B cell (primary cell): ENCODE measurements around the gene APOF. TPM values are rescaled to one million over a fixed set of nuclear protein-coding genes. Genes with fewer than 3 reads are reported as not detected.

Experiments
- ATAC-seq: fragments of 200-7000 bp; cut with Tn5 transposase; one replicate; pipeline ENCODE4 v1.10.0; 2021; ENCODE audit warnings: low read depth, mild to moderate bottlenecking, moderate number of reproducible peaks, moderate library complexity
- CTCF ChIA-PET: fragments of 350-600 bp; sonication (Branson Sonifier 250); formaldehyde crosslinking; loops from one replicate; lab custom pipeline; 2021; ENCODE audit warnings: antibody characterized with exemption, inconsistent platforms; lab: Charles Lee
- POLR2A ChIA-PET: fragments of 350-600 bp; sonication (Branson Sonifier 250); formaldehyde crosslinking; loops from one replicate; lab custom pipeline; 2021; ENCODE audit warnings: antibody characterized with exemption; lab: Charles Lee
- DNase-seq: peaks from one replicate; pipeline ENCODE4 v3.0.0; 2013
- H2AFZ ChIP-seq: 2 replicates; pipeline ENCODE4 v1.6.1; 2012; ENCODE audit warnings: mild to moderate bottlenecking, low read depth, low read length; ENCODE audit not compliant: insufficient read depth, poor library complexity, severe bottlenecking
- H3K27ac ChIP-seq, 2 donors: 1 replicate in 1 of 2; 2 replicates in 1 of 2; pipeline ENCODE4 v1.5.1; 2012 to 2013; ENCODE audit warnings: low read length in 2 of 2, mild to moderate bottlenecking in 2 of 2, moderate library complexity in 1 of 2
- H3K27me3 ChIP-seq, 4 experiments: fragments of 200-600 bp in 1 of 4; sonication (generic) in 1 of 4; replicated peaks in 1 of 4; 1 replicate in 2 of 4; 2 replicates in 2 of 4; pipeline versions ENCODE4 v1.6.1 to v1.7.0; 2013 to 2016; ENCODE audit warnings: low read length in 3 of 4, mild to moderate bottlenecking in 2 of 4, mixed read lengths in 1 of 4, moderate library complexity in 1 of 4; ENCODE audit not compliant: insufficient read depth in 4 of 4, control insufficient read depth in 3 of 4; ENCODE audit errors: control extremely low read depth in 1 of 4
- H3K36me3 ChIP-seq, 2 experiments: replicated peaks in 1 of 2; 1 replicate in 1 of 2; 2 replicates in 1 of 2; pipeline versions ENCODE4 v1.6.1 to v1.7.1; 2013; ENCODE audit warnings: low read length in 1 of 2; ENCODE audit not compliant: insufficient read depth in 2 of 2, control insufficient read depth in 1 of 2; ENCODE audit errors: control extremely low read depth in 1 of 2, extremely low read depth in 1 of 2
- H3K4me1 ChIP-seq, 2 donors: fragments of 200-600 bp in 1 of 2; sonication (generic) in 1 of 2; 1 replicate in 1 of 2; 2 replicates in 1 of 2; pipeline versions ENCODE4 v1.5.1 to v1.6.1; 2013 to 2017; ENCODE audit warnings: low read length in 2 of 2; ENCODE audit not compliant: control insufficient read depth in 2 of 2, insufficient read depth in 2 of 2
- H3K4me2 ChIP-seq: replicated peaks from 2 replicates; pipeline ENCODE3; 2012; ENCODE audit warnings: mild to moderate bottlenecking, low read depth, low read length; ENCODE audit not compliant: poor library complexity, severe bottlenecking
- H3K4me3 ChIP-seq, 5 experiments: fragments of 200-600 bp in 1 of 5; sonication (generic) in 1 of 5; 1 replicate in 3 of 5; 2 replicates in 2 of 5; pipeline versions ENCODE4 v1.5.1 to v1.7.0; 2011 to 2016; ENCODE audit warnings: low read length in 4 of 5, mild to moderate bottlenecking in 4 of 5, low read depth in 2 of 5, control low read depth in 1 of 5, moderate library complexity in 1 of 5; ENCODE audit not compliant: insufficient read depth in 1 of 5; ENCODE audit errors: control extremely low read depth in 1 of 5, extremely low read depth in 1 of 5
- H3K79me2 ChIP-seq: fragments of 200-600 bp; sonication (generic); one replicate; pipeline ENCODE4 v1.6.0; 2016; ENCODE audit warnings: low read length; ENCODE audit not compliant: control insufficient read depth, insufficient read depth
- H3K9ac ChIP-seq: fragments of 200-600 bp; sonication (generic); 2 replicates; pipeline ENCODE4 v1.6.1; 2017; ENCODE audit warnings: mild to moderate bottlenecking, low read length, moderate library complexity
- H3K9me3 ChIP-seq, 3 donors: one replicate each; pipeline versions ENCODE4 v1.6.1 to v1.7.1; 2013; ENCODE audit warnings: low read length in 2 of 3; ENCODE audit not compliant: control insufficient read depth in 2 of 3, insufficient read depth in 1 of 3; ENCODE audit errors: control extremely low read depth in 1 of 3
- H4K20me1 ChIP-seq: 2 replicates; pipeline ENCODE4 v1.6.0; 2012; ENCODE audit warnings: mild to moderate bottlenecking, low read length; ENCODE audit not compliant: insufficient read depth, control insufficient read depth, poor library complexity, severe bottlenecking
- H3K27ac Mint-ChIP-seq: one replicate; pipeline ENCODE4 v1.8.0; 2021; ENCODE audit warnings: mixed read lengths
- H3K27me3 Mint-ChIP-seq: one replicate; pipeline ENCODE4 v1.8.0; 2021; ENCODE audit warnings: mixed read lengths
- H3K4me1 Mint-ChIP-seq: one replicate; pipeline ENCODE4 v1.8.0; 2021; ENCODE audit warnings: mixed read lengths
- H3K4me3 Mint-ChIP-seq: one replicate; pipeline ENCODE4 v1.8.0; 2021; ENCODE audit warnings: mixed read lengths
- H3K9me3 Mint-ChIP-seq: one replicate; pipeline ENCODE4 v1.8.0; 2022; ENCODE audit warnings: mixed read lengths; ENCODE audit not compliant: insufficient read depth
- EZH2 ChIP-seq: IDR thresholded peaks from 2 replicates; pipeline ENCODE4 v1.6.1; 2012; ENCODE audit warnings: borderline replicate concordance, low read depth, mild to moderate bottlenecking, moderate library complexity, low read length; ENCODE audit not compliant: insufficient read depth, poor library complexity, severe bottlenecking
- WGBS: methylation state at CpG from one replicate; pipeline ENCODE4 v1.1.5; 2013; ENCODE audit warnings: missing lambda C conversion rate; ENCODE audit not compliant: insufficient coverage; 5-methylcytosine and 5-hydroxymethylcytosine counted together
- intact Hi-C: fragments of 100-400 bp; cut with micrococcal nuclease; formaldehyde crosslinking; loops from one replicate; pipeline ENCODE4 v1.10.0; 2022
- polyA plus RNA-seq: library from polyadenylated mRNA; depleted of rRNA; stranded (reverse); fragments of >200 nt; gene quantifications from 2 replicates; pipeline ENCODE4 v1.2.3, GENCODE V29; 2012
- total RNA-seq, 2 donors: library from RNA; stranded (reverse); fragments of 120-200 nt in 1 of 2; gene quantifications; 1 replicate in 1 of 2; 2 replicates in 1 of 2; pipeline versions ENCODE4 v1.2.3 to v1.2.4, GENCODE V29; 2013 to 2022
- TF ChIP-seq, protein P1 (sequence below): fragments of 200-600 bp; IDR thresholded peaks from one replicate; pipeline ENCODE4 v1.8.0; 2022; ENCODE audit warnings: antibody characterized with exemption, mild to moderate bottlenecking

The APOF gene
- total and polyA plus RNA-seq, 2 donors (not counting 1 experiment from before 2014, with no cell fraction given) = not detected

GRCh38 chr12:56321027-56321426 lies 41.6 kb downstream of the APOF start:
- Mint-ChIP-seq H3K9me3 (no peaks in the 10 kb centered on the region), H3K4me3 (no peak overlapping the region), H3K4me1 (no peaks in the 10 kb centered on the region), H3K27me3 (no peaks in the 10 kb centered on the region), H3K27ac (no peak overlapping the region)
- no peak for ATAC-seq
- 100% methylated on average over 2 of the region's 2 CpGs for WGBS
- intact Hi-C loops = no loop called here
- H4K20me1 ChIP-seq = no peaks in the 10 kb centered on the region
- no peaks in the 10 kb centered on the region for H3K79me2 ChIP-seq
- peaks cover 10 to 54% of the 10 kb centered on the region in 2 experiments for H3K36me3 ChIP-seq
- no peak overlapping the region for H2AFZ ChIP-seq
- H3K4me1 ChIP-seq = peaks cover 3 to 5% of the 10 kb centered on the region in 2 donors
- no peaks in the 10 kb centered on the region for H3K9me3 ChIP-seq
- DNase-seq = no peak
- H3K27ac ChIP-seq = no peak overlapping the region
- ChIA-PET POLR2A (interaction anchor here (0.6 to 0.7 kb wide), 3 partner anchors 17 to 54 kb away, joined by 3 to 6 read pairs (median 5); partner anchors contain the start of gene IL23A), CTCF (interaction anchor here (0.7 to 1.1 kb wide), 4 partner anchors 95 to 686 kb away, joined by 3 to 5 read pairs (median 4); no protein-coding TSS in a partner anchor)
- H3K4me3 ChIP-seq = no peak overlapping the region
- H3K4me2 ChIP-seq = no peak overlapping the region
- no peak for TF ChIP-seq EZH2
- TF ChIP-seq, protein P1, sequence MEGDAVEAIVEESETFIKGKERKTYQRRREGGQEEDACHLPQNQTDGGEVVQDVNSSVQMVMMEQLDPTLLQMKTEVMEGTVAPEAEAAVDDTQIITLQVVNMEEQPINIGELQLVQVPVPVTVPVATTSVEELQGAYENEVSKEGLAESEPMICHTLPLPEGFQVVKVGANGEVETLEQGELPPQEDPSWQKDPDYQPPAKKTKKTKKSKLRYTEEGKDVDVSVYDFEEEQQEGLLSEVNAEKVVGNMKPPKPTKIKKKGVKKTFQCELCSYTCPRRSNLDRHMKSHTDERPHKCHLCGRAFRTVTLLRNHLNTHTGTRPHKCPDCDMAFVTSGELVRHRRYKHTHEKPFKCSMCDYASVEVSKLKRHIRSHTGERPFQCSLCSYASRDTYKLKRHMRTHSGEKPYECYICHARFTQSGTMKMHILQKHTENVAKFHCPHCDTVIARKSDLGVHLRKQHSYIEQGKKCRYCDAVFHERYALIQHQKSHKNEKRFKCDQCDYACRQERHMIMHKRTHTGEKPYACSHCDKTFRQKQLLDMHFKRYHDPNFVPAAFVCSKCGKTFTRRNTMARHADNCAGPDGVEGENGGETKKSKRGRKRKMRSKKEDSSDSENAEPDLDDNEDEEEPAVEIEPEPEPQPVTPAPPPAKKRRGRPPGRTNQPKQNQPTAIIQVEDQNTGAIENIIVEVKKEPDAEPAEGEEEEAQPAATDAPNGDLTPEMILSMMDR = no peak
- no peaks in the 10 kb centered on the region for H3K27me3 ChIP-seq
- no peak overlapping the region for H3K9ac ChIP-seq

DNA sequence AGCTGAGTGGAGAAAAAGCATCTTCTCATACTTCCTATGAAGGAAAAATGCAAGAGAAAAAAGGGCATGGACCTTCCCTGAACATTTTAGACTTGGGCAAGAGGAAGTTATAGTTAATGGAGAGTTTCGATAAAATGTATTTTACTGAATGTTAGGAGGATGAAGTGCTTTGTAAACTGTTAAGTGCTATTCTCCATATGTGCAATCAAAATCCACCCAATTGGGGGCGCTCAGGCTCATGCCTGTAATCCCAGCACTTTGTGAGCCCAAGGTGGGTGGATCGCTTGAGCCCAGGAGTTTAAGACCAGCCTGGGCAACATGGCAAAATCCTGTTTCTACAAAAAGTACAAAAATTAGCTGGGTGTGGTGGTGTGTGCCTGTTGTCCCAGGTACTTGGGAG lies 45.0 kb downstream of the APOF start:
- no peak overlapping the region for H3K9ac ChIP-seq
- Mint-ChIP-seq H3K27ac (no peak overlapping the region), H3K27me3 (no peaks in the 10 kb centered on the region), H3K9me3 (no peaks in the 10 kb centered on the region), H3K4me3 (no peak overlapping the region), H3K4me1 (peaks cover 10% of the 10 kb centered on the region)
- H3K27me3 ChIP-seq = no peaks in the 10 kb centered on the region
- CTCF ChIA-PET = interaction anchor here (1.6 to 3.1 kb wide), 3 partner anchors 19 to 147 kb away, joined by 4 to 27 read pairs (median 6); partner anchors contain the start of genes IL23A and PAN2
- intact Hi-C loops = loop anchor here (5.0 kb wide), 2 partner anchors 125 to 1205 kb away; partner anchors contain the start of genes DDIT3 and MBD6
- peaks cover 12 to 15% of the 10 kb centered on the region in 2 donors for H3K4me1 ChIP-seq
- H3K9me3 ChIP-seq = no peaks in the 10 kb centered on the region
- H3K79me2 ChIP-seq = peaks cover 17% of the 10 kb centered on the region
- POLR2A ChIA-PET = no interaction called here
- H3K4me3 ChIP-seq = no peak overlapping the region
- no peak overlapping the region for H2AFZ ChIP-seq
- no peak overlapping the region for H3K27ac ChIP-seq
- H3K36me3 ChIP-seq = peaks cover 6 to 23% of the 10 kb centered on the region in 2 experiments
- H3K4me2 ChIP-seq = no peak overlapping the region
- no peak for DNase-seq
- no peaks in the 10 kb centered on the region for H4K20me1 ChIP-seq
- ATAC-seq = no peak
- TF ChIP-seq EZH2 = no peak
- TF ChIP-seq, protein P1 = no peak
- WGBS = 100% methylated on average over 2 of the region's 3 CpGs
